Measurements from ENCODE around the gene UNC13A.

GRCh38 chr19:17658666-17659065 lies 29.5 kb downstream of the UNC13A start:
- TF ChIP-seq RNF2 (IDR thresholded peaks at IDR 0.05; ENCODE audit: borderline replicate concordance, low read depth, low read length, missing control alignments, poor library complexity, severe bottlenecking) (no peak), SUZ12 (IDR thresholded peaks at IDR 0.05; ENCODE audit: low read length) (no peak), CTCF (IDR thresholded peaks at IDR 0.05; ENCODE audit: control extremely low read depth in 1 of 3, insufficient read depth in 1 of 3, low read depth in 1 of 3, low read length in 3 of 3) (no peak), MAX (IDR thresholded peaks at IDR 0.05) (no peak), CREB1 (IDR thresholded peaks at IDR 0.05) (no peak), ZNF274 (IDR thresholded peaks at IDR 0.05; ENCODE audit: borderline replicate concordance, extremely low read depth, low read length) (no peak)
